ENCODE results near the gene TACC2.

DNA sequence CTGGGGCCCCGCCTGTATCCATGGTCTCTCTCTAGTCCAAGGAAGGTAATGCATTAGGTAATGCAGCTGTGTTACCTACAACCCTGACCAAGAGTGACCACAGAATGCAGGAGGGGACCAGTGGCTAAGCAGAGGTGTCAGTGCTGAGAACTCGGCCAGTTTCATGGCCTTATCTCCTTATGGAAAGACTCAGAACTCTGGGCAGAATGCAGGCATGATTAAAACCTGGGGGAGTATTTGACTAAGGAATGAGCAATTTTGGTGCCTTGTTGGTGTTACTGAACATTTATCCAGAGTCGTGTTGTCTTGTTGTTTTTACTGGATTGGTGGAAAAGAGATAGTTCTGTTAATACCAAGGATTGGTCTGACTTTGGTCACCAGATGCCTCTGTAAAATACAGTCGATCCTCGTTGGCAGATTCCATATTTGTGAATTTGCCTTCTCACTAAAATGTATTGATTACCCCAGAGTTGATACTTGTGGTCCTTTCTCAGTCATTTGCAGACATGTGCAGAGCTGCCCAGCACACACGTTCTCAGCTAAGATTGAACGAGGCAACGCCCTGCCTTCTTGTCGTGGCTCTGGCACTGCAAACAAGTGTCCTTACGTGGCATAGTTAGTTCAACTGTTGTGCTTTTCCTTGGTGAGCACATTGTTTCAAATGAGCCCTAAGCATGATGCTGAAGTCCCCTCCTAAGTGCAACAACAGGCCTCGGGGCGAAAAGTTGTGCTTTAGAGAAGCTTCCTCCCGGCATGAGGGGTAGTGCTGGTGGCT lies 146.5 kb downstream of the TACC2 start:
- TF ChIP-seq, protein P1, sequence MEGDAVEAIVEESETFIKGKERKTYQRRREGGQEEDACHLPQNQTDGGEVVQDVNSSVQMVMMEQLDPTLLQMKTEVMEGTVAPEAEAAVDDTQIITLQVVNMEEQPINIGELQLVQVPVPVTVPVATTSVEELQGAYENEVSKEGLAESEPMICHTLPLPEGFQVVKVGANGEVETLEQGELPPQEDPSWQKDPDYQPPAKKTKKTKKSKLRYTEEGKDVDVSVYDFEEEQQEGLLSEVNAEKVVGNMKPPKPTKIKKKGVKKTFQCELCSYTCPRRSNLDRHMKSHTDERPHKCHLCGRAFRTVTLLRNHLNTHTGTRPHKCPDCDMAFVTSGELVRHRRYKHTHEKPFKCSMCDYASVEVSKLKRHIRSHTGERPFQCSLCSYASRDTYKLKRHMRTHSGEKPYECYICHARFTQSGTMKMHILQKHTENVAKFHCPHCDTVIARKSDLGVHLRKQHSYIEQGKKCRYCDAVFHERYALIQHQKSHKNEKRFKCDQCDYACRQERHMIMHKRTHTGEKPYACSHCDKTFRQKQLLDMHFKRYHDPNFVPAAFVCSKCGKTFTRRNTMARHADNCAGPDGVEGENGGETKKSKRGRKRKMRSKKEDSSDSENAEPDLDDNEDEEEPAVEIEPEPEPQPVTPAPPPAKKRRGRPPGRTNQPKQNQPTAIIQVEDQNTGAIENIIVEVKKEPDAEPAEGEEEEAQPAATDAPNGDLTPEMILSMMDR (IDR thresholded peaks at IDR 0.05; ENCODE audit: extremely low read depth in 1 of 2, insufficient read depth in 1 of 2, low read depth in 1 of 2, low read length in 2 of 2), result no peak
- TF ChIP-seq, protein P2, sequence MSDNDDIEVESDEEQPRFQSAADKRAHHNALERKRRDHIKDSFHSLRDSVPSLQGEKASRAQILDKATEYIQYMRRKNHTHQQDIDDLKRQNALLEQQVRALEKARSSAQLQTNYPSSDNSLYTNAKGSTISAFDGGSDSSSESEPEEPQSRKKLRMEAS (IDR thresholded peaks at IDR 0.05; ENCODE audit: insufficient read depth, insufficient read length), result no peak
